Inflammatory macrophage treated with lipopolysaccharide for 4 hours (primary cell): ENCODE measurements around the gene RET.

ENCODE experiments used
- DNase-seq: peaks from one replicate; pipeline ENCODE4 v3.0.0-alpha.2; 2020

RET gene

DNA sequence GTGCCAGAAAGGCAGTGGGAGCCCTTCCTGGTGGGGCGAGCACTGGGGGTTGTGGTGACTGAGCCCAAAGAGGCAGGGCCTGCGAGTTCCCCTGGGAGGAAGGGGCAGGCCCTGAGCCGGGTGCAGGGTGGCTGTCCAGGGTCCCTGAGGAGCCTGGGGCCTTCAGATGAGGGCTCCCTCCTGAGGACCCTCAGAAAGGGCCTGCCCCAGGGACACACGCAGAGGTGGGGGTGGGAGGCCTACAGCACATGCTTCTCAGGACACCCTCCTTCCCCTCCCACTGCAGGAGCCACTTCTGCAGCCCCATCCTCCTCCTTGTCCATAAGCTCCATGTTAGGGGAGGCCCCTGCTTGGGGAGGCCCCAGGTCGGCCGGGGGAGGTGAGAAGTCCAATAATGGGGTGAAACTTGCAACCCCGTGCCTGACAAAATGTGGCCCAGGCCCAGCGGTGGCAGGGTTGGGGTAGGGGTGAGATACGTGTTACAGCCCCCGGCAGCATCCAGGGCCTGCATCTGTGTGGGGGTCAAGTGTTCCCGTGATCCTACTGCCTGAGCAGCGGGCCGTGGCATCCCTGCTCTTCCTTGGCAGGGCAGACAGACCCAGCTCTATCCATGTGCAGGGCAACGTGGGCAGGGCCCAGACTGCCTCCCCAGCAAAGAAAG is 31.8 kb upstream of the RET start:
- DNase-seq, result no peak

DNA sequence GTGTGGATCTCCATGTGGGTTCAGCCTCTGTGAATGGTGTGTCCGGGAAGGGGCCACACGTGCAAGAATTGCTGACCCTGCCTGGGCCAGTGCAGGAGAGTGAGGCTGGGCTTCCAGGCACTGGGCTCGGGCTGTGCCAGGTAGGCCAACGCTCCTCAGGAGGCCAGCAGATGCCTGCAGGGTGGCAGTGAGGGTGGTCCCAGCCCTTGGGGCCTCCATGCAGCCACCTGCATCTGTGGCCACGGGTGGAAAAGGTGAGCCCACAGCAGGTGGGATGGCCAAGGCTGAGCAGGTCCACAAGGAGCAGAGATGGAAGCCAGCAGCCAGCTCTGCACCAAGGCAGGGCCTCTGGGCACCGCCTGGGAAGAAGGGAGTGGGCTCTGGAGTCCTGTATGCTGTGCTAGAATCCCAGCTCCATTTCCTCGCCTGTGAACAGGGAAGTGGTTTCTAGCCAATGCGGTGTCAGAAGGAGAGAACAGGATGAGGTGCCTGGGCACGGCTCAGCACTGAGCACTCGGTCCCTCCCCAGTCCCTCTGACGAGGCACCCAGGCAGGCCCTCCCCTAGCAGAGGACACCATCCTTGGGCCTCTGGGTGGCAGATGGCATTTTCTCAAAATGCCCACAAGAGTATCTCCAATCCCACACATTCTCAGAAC is 31.1 kb upstream of the RET start:
- DNase-seq, result no peak

- DNase-seq, result no peak
These were observed 30.4 kb upstream of the RET start for GRCh38 chr10:43046288-43046991.

DNA sequence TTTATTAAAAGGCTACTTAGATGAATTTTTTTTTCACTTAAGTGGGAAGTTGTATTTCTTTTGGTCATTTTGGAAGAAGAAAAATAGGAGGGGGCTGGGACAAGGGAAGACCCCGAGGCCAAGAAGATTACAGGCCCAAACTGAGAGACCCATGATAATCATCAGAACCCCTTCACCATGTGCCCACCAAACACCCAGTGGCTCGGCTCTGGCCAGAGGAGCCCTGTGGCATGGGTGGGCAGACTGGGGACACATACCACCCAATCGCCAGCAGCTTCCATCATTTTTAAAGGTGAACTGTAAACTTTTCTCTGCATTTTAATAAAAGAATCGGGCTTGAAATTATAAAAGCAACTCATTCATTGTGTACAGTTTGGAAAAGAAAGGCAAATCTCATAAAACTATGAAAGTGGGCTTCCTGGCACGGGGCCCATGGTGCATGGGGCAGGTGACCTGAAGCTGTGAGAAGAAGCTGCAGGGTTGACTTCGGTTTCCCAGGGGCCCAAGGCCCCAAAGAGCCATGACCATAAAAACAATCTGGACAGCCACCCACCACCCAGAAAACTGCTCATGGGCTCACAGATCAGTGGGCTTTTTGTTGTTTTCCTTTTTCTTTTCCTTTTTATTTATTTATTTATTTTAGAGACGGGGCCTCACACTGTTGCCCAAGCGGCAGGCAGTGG is 29.4 kb upstream of the RET start:
- DNase-seq, result no peak

DNA sequence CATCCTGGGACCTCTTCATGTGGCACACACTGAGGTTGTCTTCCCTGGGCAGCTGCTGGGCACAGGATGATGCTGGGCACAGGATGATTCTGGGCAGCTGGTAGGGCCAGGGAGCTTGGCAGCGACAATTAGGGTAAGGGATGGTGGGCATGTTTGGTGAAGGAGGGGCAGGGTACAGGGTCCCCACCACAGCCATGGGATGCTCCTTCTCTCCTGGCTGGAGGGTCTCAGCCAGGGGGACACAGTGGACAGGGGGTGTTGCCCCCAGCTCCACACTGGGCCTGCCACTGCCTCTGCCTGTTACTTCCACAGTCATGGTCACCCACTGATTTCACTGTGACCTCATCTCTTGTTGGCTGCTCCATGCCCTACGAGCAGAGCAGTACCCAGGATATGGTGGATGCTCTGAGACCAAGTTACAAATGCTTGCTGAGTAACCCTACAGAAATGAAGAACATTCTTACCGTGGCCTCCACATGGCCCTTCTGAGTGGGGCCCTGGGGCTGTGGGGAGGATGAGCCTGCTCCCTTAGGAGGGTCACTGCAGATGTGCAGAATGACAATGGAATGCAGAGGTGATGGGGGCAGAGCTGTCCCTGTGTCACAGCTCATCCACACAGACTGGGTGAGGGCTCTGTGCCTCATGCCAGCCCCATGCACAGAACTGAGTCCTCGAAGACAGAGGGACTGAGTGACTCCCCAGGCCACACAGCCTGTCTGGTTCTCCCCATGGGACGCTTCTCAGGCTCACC is 28.4 kb upstream of the RET start:
- DNase-seq, result no peak

GRCh38 chr10:43049081-43049551 is 27.8 kb upstream of the RET start:
- no peak for DNase-seq

GRCh38 chr10:43050011-43050410 is 26.9 kb upstream of the RET start:
- DNase-seq, result no peak

DNA sequence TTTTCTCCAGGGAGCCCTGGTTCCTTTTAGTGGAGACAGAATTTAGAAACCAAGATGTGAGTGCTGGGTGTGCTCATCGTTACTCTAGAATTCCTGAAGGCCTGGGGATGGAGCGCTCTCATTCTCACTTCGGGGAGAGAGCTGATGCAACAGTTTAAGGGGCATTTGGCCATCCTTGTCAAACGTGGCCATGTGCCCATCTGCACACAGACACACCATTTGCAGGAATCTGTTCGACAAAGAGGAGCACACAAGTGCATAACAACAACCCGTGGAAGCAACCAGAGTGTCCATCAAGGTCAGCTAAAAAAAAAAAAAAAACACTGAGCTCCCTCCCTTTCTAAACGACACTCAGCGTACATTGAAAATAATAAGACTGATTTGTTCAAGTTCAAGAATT is 23.0 kb upstream of the RET start:
- no peak for DNase-seq

GRCh38 chr10:43054593-43054992 is 22.3 kb upstream of the RET start:
- no peak for DNase-seq

DNA sequence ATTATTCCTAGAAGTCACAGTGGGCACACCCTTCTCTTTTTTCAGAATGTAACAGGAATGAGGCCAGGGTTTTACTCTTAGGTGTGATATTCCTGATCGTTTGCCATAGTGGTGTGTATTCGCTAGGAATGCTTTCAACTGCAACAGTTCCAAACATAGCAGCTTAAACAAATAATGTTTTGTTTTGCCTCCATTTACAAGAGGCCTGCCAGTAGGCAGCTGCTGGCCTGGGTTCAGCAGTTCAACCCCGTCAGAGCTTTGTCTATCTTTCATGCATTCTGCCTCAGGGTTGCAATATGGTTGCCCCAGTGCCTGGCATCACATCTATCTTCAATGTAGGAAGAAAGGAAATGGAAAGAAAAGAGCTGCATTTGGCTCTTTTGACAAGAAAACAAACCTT is 21.7 kb upstream of the RET start:
- no peak for DNase-seq

GRCh38 chr10:43055991-43056567 is 20.8 kb upstream of the RET start:
- no peak for DNase-seq

DNA sequence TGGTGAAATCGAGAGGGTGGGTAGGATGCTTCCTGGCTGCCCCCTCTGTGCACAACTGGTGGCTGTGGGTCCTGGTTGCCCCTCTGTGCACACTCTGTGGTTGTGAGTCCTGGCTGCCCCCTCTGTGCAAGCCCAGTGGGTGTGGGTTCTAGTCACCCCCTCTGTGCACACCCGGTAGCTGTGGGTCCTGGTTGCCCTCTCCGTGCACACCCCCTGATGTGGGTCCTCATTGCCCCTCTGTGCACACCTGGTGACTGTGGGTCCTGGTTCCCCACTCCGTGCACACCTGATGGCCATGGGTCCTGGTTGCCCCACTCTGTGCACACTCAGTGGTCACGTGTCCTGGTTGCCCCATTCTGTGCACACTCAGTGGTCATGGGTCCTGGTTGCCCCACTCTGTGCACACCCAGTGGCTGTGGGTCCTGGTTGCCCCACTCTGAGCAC is 20.3 kb upstream of the RET start:
- no peak for DNase-seq

- no peak for DNase-seq
These were observed 19.6 kb upstream of the RET start for GRCh38 chr10:43057231-43057711.

DNA sequence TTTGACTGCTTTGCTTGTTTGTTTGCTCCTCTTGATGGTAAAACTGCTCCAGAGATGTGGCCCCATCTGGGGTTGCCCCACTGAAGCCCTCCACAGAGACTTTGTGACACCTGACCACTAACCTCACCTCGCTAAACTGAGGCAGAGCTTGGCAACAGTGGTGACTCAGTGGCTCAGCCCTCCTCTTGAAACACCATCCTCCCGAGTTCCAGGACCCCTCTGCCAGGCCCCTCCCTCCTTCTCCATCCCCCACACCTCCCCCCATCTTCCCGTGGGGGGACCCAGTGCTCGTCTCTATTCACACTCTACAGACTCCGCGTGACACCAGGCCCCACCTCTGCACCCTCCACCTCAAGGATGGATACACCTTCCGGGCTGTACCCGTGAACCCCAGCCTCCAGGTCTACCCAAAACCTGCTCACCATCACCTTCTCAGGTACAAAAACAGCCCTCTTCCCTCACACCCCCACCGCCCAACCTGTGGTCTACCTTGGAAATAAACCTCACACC is 19.0 kb upstream of the RET start:
- no peak for DNase-seq

DNA sequence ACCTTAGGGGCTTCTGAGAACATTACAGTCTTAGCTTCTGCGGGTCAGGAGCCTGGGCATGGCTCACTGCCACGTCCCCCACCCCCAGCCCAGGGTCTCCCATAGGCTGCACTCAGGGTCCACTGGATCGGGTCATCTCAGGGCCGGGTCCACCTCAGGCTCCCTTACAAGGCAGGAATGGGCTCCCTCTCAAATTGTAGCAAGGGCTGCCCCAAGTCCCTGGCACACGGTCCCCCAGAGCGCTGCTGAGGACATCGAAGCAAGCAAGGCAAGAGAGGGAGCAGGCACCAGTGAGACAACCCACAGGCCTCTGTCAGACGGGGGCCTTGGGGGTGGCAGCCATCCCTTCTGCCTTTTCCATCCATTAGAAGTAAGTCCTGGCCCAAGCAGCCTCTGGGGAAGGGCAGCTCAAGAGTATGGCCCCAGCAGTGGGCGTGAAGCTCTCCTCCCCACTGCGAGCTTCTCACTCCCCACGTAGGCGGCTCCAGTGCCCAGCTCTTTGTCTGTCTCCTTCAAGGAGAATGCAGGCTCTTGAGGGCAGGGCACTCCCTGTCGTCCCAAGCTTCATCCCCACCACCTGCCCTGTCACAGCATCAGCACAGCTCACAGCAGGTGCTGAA is 18.0 kb upstream of the RET start:
- no peak for DNase-seq

- no peak for DNase-seq
These were observed 17.5 kb upstream of the RET start for GRCh38 chr10:43059336-43059720.

DNA sequence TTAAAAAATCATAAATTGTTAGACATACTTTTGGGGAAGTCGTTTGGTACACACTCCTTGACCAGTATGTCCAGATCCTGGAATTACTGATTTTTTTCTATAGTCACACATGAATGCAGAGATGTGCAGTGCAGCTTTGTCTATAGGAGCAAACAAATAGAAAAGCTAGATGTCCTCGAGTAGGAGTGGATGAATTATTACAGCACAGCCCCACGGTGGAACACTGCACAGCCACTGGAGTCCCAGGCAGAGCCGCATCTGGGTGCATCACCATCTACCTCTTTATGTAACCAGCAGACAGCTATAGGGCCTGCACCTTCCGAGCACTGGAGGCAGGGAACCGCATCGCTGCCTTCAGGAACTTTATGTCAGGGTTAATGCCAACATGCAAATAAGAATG is 17.0 kb upstream of the RET start:
- DNase-seq, result no peak

GRCh38 chr10:43060291-43060690 is 16.6 kb upstream of the RET start:
- no peak for DNase-seq

- DNase-seq, result no peak
These were observed 15.5 kb upstream of the RET start for GRCh38 chr10:43061331-43061730.

- no peak for DNase-seq
These were observed 15.1 kb upstream of the RET start for GRCh38 chr10:43061760-43062159.

DNA sequence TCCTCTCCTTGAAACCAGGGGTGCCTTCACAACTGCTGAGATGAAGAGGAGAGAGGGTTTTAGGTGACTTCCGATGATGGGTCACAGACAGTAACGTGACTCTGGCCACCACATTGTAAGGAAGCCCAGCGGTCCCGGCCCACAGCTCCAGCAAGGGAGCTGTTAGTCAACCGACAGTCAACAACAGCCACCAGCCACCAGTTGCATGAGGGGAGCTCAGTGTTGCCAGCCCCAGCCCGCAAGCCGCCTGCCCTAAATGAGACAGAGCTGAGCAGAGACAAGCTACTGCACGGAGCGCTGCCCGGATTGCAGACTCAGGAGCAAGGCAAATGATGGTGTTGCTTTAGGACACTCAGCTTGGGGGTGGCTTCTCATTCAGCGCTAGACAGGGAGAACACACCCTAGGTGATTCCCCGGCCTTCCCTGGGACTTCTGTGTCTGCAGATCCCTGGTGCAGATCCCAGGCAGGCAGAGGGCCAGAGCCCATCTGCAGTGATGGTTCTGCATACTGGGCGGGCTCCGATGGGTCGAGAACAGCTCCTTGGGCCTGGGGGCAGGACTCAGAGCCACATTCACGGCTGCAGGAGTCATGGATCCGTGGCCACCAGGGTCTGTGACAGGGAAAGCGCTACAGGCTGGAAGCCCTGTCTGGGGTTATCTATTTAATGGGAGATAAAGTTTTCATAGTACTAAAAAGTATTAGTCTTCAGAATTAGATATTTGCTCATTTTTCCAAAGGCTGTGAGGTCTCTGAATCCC is 14.3 kb upstream of the RET start:
- no peak for DNase-seq
